Loucy (cell line): ENCODE measurements around the gene KRT86.

Experiments used
- H2AFZ ChIP-seq: fragments of 200-600 bp; sonication (generic); 2 replicates; pipeline ENCODE4 v1.6.0; 2016; ENCODE audit warnings: antibody characterized with exemption, mild to moderate bottlenecking, low read length, moderate library complexity
- H3F3A ChIP-seq: fragments of 200-600 bp; 2 replicates; pipeline ENCODE4 v1.6.0; 2016; ENCODE audit warnings: antibody characterized with exemption, low read depth, mild to moderate bottlenecking
- H3K27me3 ChIP-seq: fragments of 200-600 bp; sonication (generic); 2 replicates; pipeline ENCODE4 v1.6.1; 2014; ENCODE audit warnings: low read length, mild to moderate bottlenecking; ENCODE audit not compliant: insufficient read depth, poor library complexity, severe bottlenecking
- H3K36me3 ChIP-seq: fragments of 200-600 bp; sonication (generic); 2 replicates; pipeline ENCODE4 v1.6.1; 2016; ENCODE audit warnings: low read length; ENCODE audit not compliant: insufficient read depth
- H3K4me1 ChIP-seq: fragments of 200-600 bp; sonication (generic); 2 replicates; pipeline ENCODE4 v1.5.1; 2014; ENCODE audit warnings: low read length, mild to moderate bottlenecking; ENCODE audit not compliant: insufficient read depth, poor library complexity, severe bottlenecking
- H3K4me2 ChIP-seq: fragments of 200-600 bp; sonication (generic); 2 replicates; pipeline ENCODE4 v1.6.0; 2014; ENCODE audit warnings: antibody characterized with exemption, low read length, low read depth, mild to moderate bottlenecking; ENCODE audit not compliant: poor library complexity, severe bottlenecking
- H3K4me3 ChIP-seq: fragments of 200-600 bp; sonication (generic); 2 replicates; pipeline ENCODE4 v1.5.1; 2014; ENCODE audit warnings: low read length, mild to moderate bottlenecking, mixed read lengths; ENCODE audit not compliant: poor library complexity, severe bottlenecking
- H3K79me2 ChIP-seq: fragments of 200-600 bp; sonication (generic); 2 replicates; pipeline ENCODE4 v1.6.1; 2014; ENCODE audit warnings: low read length; ENCODE audit not compliant: insufficient read depth
- H3K9ac ChIP-seq: fragments of 200-600 bp; sonication (generic); 2 replicates; pipeline ENCODE4 v1.6.0; 2014; ENCODE audit warnings: mild to moderate bottlenecking, low read depth, low read length, moderate library complexity; ENCODE audit not compliant: poor library complexity, severe bottlenecking
- H3K9me2 ChIP-seq: fragments of 200-600 bp; sonication (generic); replicated peaks from 2 replicates; pipeline ENCODE4 v1.6.1; 2016; ENCODE audit warnings: low read depth, low read length, mixed read lengths
- H3K9me3 ChIP-seq: fragments of 200-600 bp; sonication (generic); 2 replicates; pipeline ENCODE4 v1.6.1; 2014; ENCODE audit warnings: mild to moderate bottlenecking, antibody characterized with exemption, low read length, low read depth; ENCODE audit not compliant: insufficient read depth
- H4K20me1 ChIP-seq: fragments of 200-600 bp; sonication (generic); 2 replicates; pipeline ENCODE4 v1.6.0; 2014; ENCODE audit warnings: antibody characterized with exemption, low read length, mild to moderate bottlenecking; ENCODE audit not compliant: insufficient read depth, poor library complexity, severe bottlenecking
- CTCF ChIP-seq: fragments of 200-600 bp; sonication (generic); conservative IDR thresholded peaks from 2 replicates; pipeline ENCODE4 v1.5.1; 2014; ENCODE audit warnings: mild to moderate bottlenecking, antibody characterized with exemption, low read length
- EZH2phosphoT487 ChIP-seq: fragments of 200-600 bp; IDR thresholded peaks from 2 replicates; pipeline ENCODE4 v1.6.1; 2018; ENCODE audit warnings: antibody characterized with exemption, mild to moderate bottlenecking, moderate library complexity, borderline replicate concordance

The KRT86 gene

GRCh38 chr12:52284562-52285171 lies 10.2 kb downstream of the KRT86 start:
- Histone ChIP-seq H3K9ac (no peak overlapping the region), H3K4me2 (no peak overlapping the region)
- TF ChIP-seq EZH2phosphoT487 (no peak), CTCF (no peak)

GRCh38 chr12:52285172-52285745 lies 10.8 kb downstream of the KRT86 start:
- H3K36me3 ChIP-seq = no peaks in the 10 kb centered on the region
- H3K4me1 ChIP-seq = peaks cover 36% of the 10 kb centered on the region
- no peaks in the 10 kb centered on the region for H4K20me1 ChIP-seq
- no peak overlapping the region for H3K4me3 ChIP-seq
- no peaks in the 10 kb centered on the region for H3K27me3 ChIP-seq
- no peaks in the 10 kb centered on the region for H3K9me2 ChIP-seq
- TF ChIP-seq EZH2phosphoT487 (no peak), CTCF (no peak)
- no peaks in the 10 kb centered on the region for H3K79me2 ChIP-seq
- H3K4me2 ChIP-seq = peak overlapping the region; percentile 27
- no peaks in the 10 kb centered on the region for H3K9me3 ChIP-seq
- H3F3A ChIP-seq = no peaks in the 10 kb centered on the region
- no peak overlapping the region for H2AFZ ChIP-seq
- H3K9ac ChIP-seq = no peak overlapping the region

More at GRCh38 chr12:52284562-52285171, 10.2 kb downstream of the KRT86 start:
- H3K9me3 ChIP-seq = no peaks in the 10 kb centered on the region
- H3F3A ChIP-seq = no peaks in the 10 kb centered on the region
- H2AFZ ChIP-seq = no peak overlapping the region
- H3K4me3 ChIP-seq = no peak overlapping the region
- no peaks in the 10 kb centered on the region for H4K20me1 ChIP-seq
- no peaks in the 10 kb centered on the region for H3K36me3 ChIP-seq
- peaks cover 36% of the 10 kb centered on the region for H3K4me1 ChIP-seq
- no peaks in the 10 kb centered on the region for H3K27me3 ChIP-seq
- no peaks in the 10 kb centered on the region for H3K79me2 ChIP-seq
- H3K9me2 ChIP-seq = no peaks in the 10 kb centered on the region

- Histone ChIP-seq H4K20me1 (no peaks in the 10 kb centered on the region), H3K79me2 (no peaks in the 10 kb centered on the region), H3K9me3 (no peaks in the 10 kb centered on the region), H3K4me3 (no peak overlapping the region), H3K36me3 (no peaks in the 10 kb centered on the region), H3K4me1 (peaks cover 36% of the 10 kb centered on the region), H3K4me2 (peak overlapping the region; percentile 27), H3K9me2 (no peaks in the 10 kb centered on the region), H3F3A (no peaks in the 10 kb centered on the region), H3K27me3 (no peaks in the 10 kb centered on the region), H2AFZ (no peak overlapping the region), H3K9ac (no peak overlapping the region)
- TF ChIP-seq CTCF (no peak), EZH2phosphoT487 (no peak)
Observed at GRCh38 chr12:52285851-52286530, 11.5 kb downstream of the KRT86 start.
